OCI-LY3 (cell line): ENCODE measurements around the gene GAK.

Experiments
- EZH2phosphoT487 ChIP-seq: fragments of 200-600 bp; shearing (Covaris generic); IDR thresholded peaks from 2 replicates; pipeline ENCODE4 v1.6.1; 2018; ENCODE audit warnings: antibody characterized with exemption, mixed run types, low read depth
- TF ChIP-seq, protein P1 (sequence below): fragments of 200-600, 300-600 bp; sonication (generic); IDR thresholded peaks from 2 replicates; pipeline ENCODE4 v1.5.1; 2014; ENCODE audit warnings: antibody characterized with exemption, low read length, low read depth

GRCh38 chr4:921830-922331, 10.2 kb downstream of the GAK start:
- TF ChIP-seq EZH2phosphoT487: no peak
- TF ChIP-seq, protein P1, sequence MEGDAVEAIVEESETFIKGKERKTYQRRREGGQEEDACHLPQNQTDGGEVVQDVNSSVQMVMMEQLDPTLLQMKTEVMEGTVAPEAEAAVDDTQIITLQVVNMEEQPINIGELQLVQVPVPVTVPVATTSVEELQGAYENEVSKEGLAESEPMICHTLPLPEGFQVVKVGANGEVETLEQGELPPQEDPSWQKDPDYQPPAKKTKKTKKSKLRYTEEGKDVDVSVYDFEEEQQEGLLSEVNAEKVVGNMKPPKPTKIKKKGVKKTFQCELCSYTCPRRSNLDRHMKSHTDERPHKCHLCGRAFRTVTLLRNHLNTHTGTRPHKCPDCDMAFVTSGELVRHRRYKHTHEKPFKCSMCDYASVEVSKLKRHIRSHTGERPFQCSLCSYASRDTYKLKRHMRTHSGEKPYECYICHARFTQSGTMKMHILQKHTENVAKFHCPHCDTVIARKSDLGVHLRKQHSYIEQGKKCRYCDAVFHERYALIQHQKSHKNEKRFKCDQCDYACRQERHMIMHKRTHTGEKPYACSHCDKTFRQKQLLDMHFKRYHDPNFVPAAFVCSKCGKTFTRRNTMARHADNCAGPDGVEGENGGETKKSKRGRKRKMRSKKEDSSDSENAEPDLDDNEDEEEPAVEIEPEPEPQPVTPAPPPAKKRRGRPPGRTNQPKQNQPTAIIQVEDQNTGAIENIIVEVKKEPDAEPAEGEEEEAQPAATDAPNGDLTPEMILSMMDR: no peak
